Measurements from ENCODE around the gene KCNJ10.

GRCh38 chr1:159949981-159950381 lies 120.0 kb downstream of the KCNJ10 start:
- TF ChIP-seq CTCF (conservative IDR thresholded peaks at IDR 0.05; ENCODE audit: low read length) (no peak), EZH2phosphoT487 (IDR thresholded peaks at IDR 0.05; ENCODE audit: borderline replicate concordance) (no peak)
